Dedifferentiated amniotic fluid mesenchymal stem cell (primary cell): ENCODE measurements around the gene CACNA1B.
"Not testable (repeated sequence)": the region's sequence is repeated elsewhere in the genome, so short reads cannot be mapped to it uniquely, and the experiment has no call there.

Experiments used
- DNase-seq: peaks from one replicate; pipeline ENCODE4 v3.0.0-alpha.2; 2016; ENCODE audit errors: extremely low spot score

The CACNA1B gene

GRCh38 chr9:138073408-138073807 is 195.8 kb downstream of the CACNA1B start:
- DNase-seq = no peak

GRCh38 chr9:138073808-138074207 is 196.2 kb downstream of the CACNA1B start:
- no peak for DNase-seq

GRCh38 chr9:138074516-138074915 is 196.9 kb downstream of the CACNA1B start:
- no peak for DNase-seq

- no peak for DNase-seq
Observed at GRCh38 chr9:138075496-138075895, 197.9 kb downstream of the CACNA1B start.

- DNase-seq = no peak
Observed at GRCh38 chr9:138075961-138076649, 198.5 kb downstream of the CACNA1B start.

- no peak for DNase-seq
Observed at GRCh38 chr9:138076650-138077009, 199.0 kb downstream of the CACNA1B start.

GRCh38 chr9:138077126-138077525 is 199.5 kb downstream of the CACNA1B start:
- no peak for DNase-seq

GRCh38 chr9:138077898-138078540 is 200.4 kb downstream of the CACNA1B start:
- no peak for DNase-seq

- no peak for DNase-seq
Observed at GRCh38 chr9:138078846-138079245, 201.3 kb downstream of the CACNA1B start.

- no peak for DNase-seq
Observed at GRCh38 chr9:138080979-138081378, 203.4 kb downstream of the CACNA1B start.

GRCh38 chr9:138082918-138083636 is 205.5 kb downstream of the CACNA1B start:
- DNase-seq = no peak

- DNase-seq = no peak
Observed at GRCh38 chr9:138083873-138084272, 206.3 kb downstream of the CACNA1B start.

GRCh38 chr9:138085568-138085967 is 208.0 kb downstream of the CACNA1B start:
- no peak for DNase-seq

- not testable (repeated sequence) for DNase-seq
Observed at GRCh38 chr9:138092057-138092456, 214.5 kb downstream of the CACNA1B start.

- no peak for DNase-seq
Observed at GRCh38 chr9:138094028-138094427, 216.4 kb downstream of the CACNA1B start.

GRCh38 chr9:138095813-138096518 is 218.4 kb downstream of the CACNA1B start:
- no peak for DNase-seq

- no peak for DNase-seq
Observed at GRCh38 chr9:138096519-138096845, 218.9 kb downstream of the CACNA1B start.

GRCh38 chr9:138097501-138097991 is 220.0 kb downstream of the CACNA1B start:
- no peak for DNase-seq

- DNase-seq = no peak
Observed at GRCh38 chr9:138098116-138098907, 220.7 kb downstream of the CACNA1B start.

GRCh38 chr9:138098908-138099791 is 221.6 kb downstream of the CACNA1B start:
- DNase-seq = no peak
